ENCODE data around the gene TUBB8. TPM values are rescaled to one million over a fixed set of nuclear protein-coding genes. Genes with fewer than 3 reads are reported as not detected.
A peak's percentile ranks its signal among the peaks of the same experiment; 100 is the strongest.
"Not testable (repeated sequence)": the region's sequence is repeated elsewhere in the genome, so short reads cannot be mapped to it uniquely, and the experiment has no call there.

TUBB8 gene
- total RNA-seq: not detected
- long read RNA-seq: 0 reads

- ATAC-seq: no peak
- DNase-seq: no peak
- intact Hi-C loops (cut with DNase I): no loop called here
These were observed at the start of gene TUBB8 for GRCh38 chr10:48996-49395. Gene TUBB8, minus strand, starts transcription at chr10:49296. Its CDS starts 58 bp downstream, at chr10:49238.

GRCh38 chr10:96466-96865 is 47.4 kb upstream of the TUBB8 start:
- DNase-seq (no peak), ATAC-seq (no peak)
- intact Hi-C loops (cut with DNase I): no loop called here

- no peak for DNase-seq
- intact Hi-C loops (cut with DNase I): no loop called here
- no peak for ATAC-seq
These were observed 46.4 kb upstream of the TUBB8 start for GRCh38 chr10:95356-96115.

- ATAC-seq (no peak), DNase-seq (no peak)
- intact Hi-C loops (cut with DNase I): no loop called here
These were observed 45.5 kb upstream of the TUBB8 start for GRCh38 chr10:94613-95012.

- DNase-seq (no peak), ATAC-seq (no peak)
- intact Hi-C loops (cut with DNase I): no loop called here
These were observed 43.8 kb upstream of the TUBB8 start for GRCh38 chr10:92846-93245.

GRCh38 chr10:92153-92552 is 43.1 kb upstream of the TUBB8 start:
- no peak for DNase-seq
- intact Hi-C loops (cut with DNase I): no loop called here
- ATAC-seq: no peak

GRCh38 chr10:91313-91712 is 42.2 kb upstream of the TUBB8 start:
- no peak for DNase-seq
- peak; percentile 41 to 78 for ATAC-seq
- intact Hi-C loops (cut with DNase I): no loop called here

- intact Hi-C loops (cut with DNase I): no loop called here
- ATAC-seq: no peak
These were observed 41.1 kb upstream of the TUBB8 start for GRCh38 chr10:90161-90560.

GRCh38 chr10:89248-89647 is 40.2 kb upstream of the TUBB8 start:
- ATAC-seq (no peak), DNase-seq (no peak)
- intact Hi-C loops (cut with DNase I): no loop called here

More at GRCh38 chr10:90161-90560, 41.1 kb upstream of the TUBB8 start:
- no peak for DNase-seq

GRCh38 chr10:88253-88652 is 39.2 kb upstream of the TUBB8 start:
- DNase-seq (no peak), ATAC-seq (no peak)
- intact Hi-C loops (cut with DNase I): no loop called here

- DNase-seq (no peak), ATAC-seq (no peak)
- intact Hi-C loops (cut with DNase I): no loop called here
These were observed 38.3 kb upstream of the TUBB8 start for GRCh38 chr10:87177-88080.

GRCh38 chr10:86031-86430 is 36.9 kb upstream of the TUBB8 start:
- DNase-seq (no peak), ATAC-seq (no peak)
- intact Hi-C loops (cut with DNase I): no loop called here

GRCh38 chr10:85044-85443 is 35.9 kb upstream of the TUBB8 start:
- DNase-seq (no peak), ATAC-seq (no peak)
- intact Hi-C loops (cut with DNase I): no loop called here

- DNase-seq (no peak), ATAC-seq (no peak)
- intact Hi-C loops (cut with DNase I): no loop called here
These were observed 34.9 kb upstream of the TUBB8 start for GRCh38 chr10:83930-84530.

- intact Hi-C loops (cut with DNase I): no loop called here
- no peak for DNase-seq
These were observed 31.5 kb upstream of the TUBB8 start for GRCh38 chr10:80477-81105.

GRCh38 chr10:79532-80215 is 30.6 kb upstream of the TUBB8 start:
- intact Hi-C loops (cut with DNase I): no loop called here
- DNase-seq (no peak), ATAC-seq (no peak)

More at GRCh38 chr10:80477-81105, 31.5 kb upstream of the TUBB8 start:
- ATAC-seq: no peak

GRCh38 chr10:78556-78955 is 29.5 kb upstream of the TUBB8 start:
- no peak for DNase-seq
- ATAC-seq: no peak
- intact Hi-C loops (cut with DNase I): no loop called here

GRCh38 chr10:74266-74621 is 25.1 kb upstream of the TUBB8 start:
- ATAC-seq; intact Hi-C loops (cut with DNase I); DNase-seq: not testable (repeated sequence)
